Panc1 (cell line): ENCODE results near the gene MBD4. TPM values are rescaled to one million over a fixed set of nuclear protein-coding genes. Genes with fewer than 3 reads are reported as not detected.

ENCODE experiments used
- ATAC-seq: fragments of 200-7000 bp; cut with Tn5 transposase; 2 replicates; pipeline ENCODE4 v1.9.1; 2020; ENCODE audit warnings: mild to moderate bottlenecking, moderate library complexity
- BruUV-seq: library from RNA; stranded (reverse); fragments of 400-500 nt; replicated peaks from 2 replicates; lab custom pipeline; 2021; lab: Mats Ljungman, UMichigan
- CTCF ChIA-PET: fragments of 300-600 bp; sonication (Branson Sonifier 250); formaldehyde crosslinking; loops from one replicate; lab custom pipeline; 2022; ENCODE audit warnings: antibody characterized with exemption; lab: Charles Lee
- POLR2A ChIA-PET: fragments of 300-600 bp; sonication (Branson Sonifier 250); formaldehyde crosslinking; loops from one replicate; lab custom pipeline; 2022; ENCODE audit warnings: antibody characterized with exemption; lab: Charles Lee
- DNase-seq: peaks from one replicate; pipeline ENCODE4 v3.0.0-alpha.2; 2010; ENCODE audit warnings: low read depth, low spot score
- H3K27ac ChIP-seq: 2 replicates; pipeline ENCODE4 v1.5.1; 2011; ENCODE audit warnings: mild to moderate bottlenecking, low read length, inconsistent platforms
- H3K27me3 ChIP-seq: fragments of 200-500 bp; sonication (Bioruptor generic); 2 replicates; pipeline ENCODE4 v1.6.0; 2014; ENCODE audit warnings: low read length, inconsistent platforms; ENCODE audit not compliant: control insufficient read depth, insufficient read depth
- H3K36me3 ChIP-seq: fragments of 200-500 bp; sonication (Bioruptor generic); 2 replicates; pipeline ENCODE4 v1.5.1; 2014; ENCODE audit warnings: inconsistent platforms, mild to moderate bottlenecking, low read length, moderate library complexity; ENCODE audit not compliant: control insufficient read depth, insufficient read depth
- H3K4me1 ChIP-seq: 2 replicates; pipeline ENCODE4 v1.5.1; 2011; ENCODE audit warnings: inconsistent platforms, mild to moderate bottlenecking, low read length, moderate library complexity; ENCODE audit not compliant: control insufficient read depth, insufficient read depth
- H3K4me3 ChIP-seq, 2 experiments: 2 replicates each; pipeline ENCODE4 v1.5.1; 2011 to 2012; ENCODE audit warnings: low read depth in 2 of 2, low read length in 2 of 2, mild to moderate bottlenecking in 2 of 2, inconsistent platforms in 1 of 2, moderate library complexity in 1 of 2
- H3K9me3 ChIP-seq: fragments of 200-500 bp; sonication (Bioruptor generic); 2 replicates; pipeline ENCODE4 v1.5.1; 2014; ENCODE audit warnings: low read depth, mild to moderate bottlenecking, inconsistent platforms, low read length, moderate library complexity; ENCODE audit not compliant: control insufficient read depth, insufficient read depth
- CTCF ChIP-seq: fragments of 450-650 bp; IDR thresholded peaks from 2 replicates; pipeline ENCODE4 v1.5.1; 2017; ENCODE audit warnings: mild to moderate bottlenecking
- POLR2AphosphoS5 ChIP-seq: IDR thresholded peaks from 2 replicates; pipeline ENCODE4 v1.6.1; 2012; ENCODE audit warnings: mild to moderate bottlenecking, low read depth, low read length, moderate library complexity
- REST ChIP-seq, 2 experiments: IDR thresholded peaks; 2 replicates each; pipeline ENCODE4 v1.6.1; 2011 to 2012; ENCODE audit warnings: low read depth in 2 of 2, control low read depth in 1 of 2, low read length in 1 of 2, mild to moderate bottlenecking in 1 of 2, moderate library complexity in 1 of 2; ENCODE audit not compliant: insufficient read depth in 1 of 2
- SIN3A ChIP-seq: IDR thresholded peaks from 2 replicates; pipeline ENCODE4 v1.6.1; 2012; ENCODE audit warnings: low read depth, mild to moderate bottlenecking, low read length, moderate library complexity, borderline replicate concordance; ENCODE audit not compliant: insufficient read depth
- TCF7L2 ChIP-seq: IDR thresholded peaks from 2 replicates; pipeline ENCODE4 v1.6.1; 2011; ENCODE audit warnings: mild to moderate bottlenecking, low read depth, low read length, inconsistent platforms
- in situ Hi-C: cut with HindIII; loops from 2 replicates; pipeline ENCODE4 v1.10.0; 2016; ENCODE audit warnings: low sequenced_read_pairs, low pct_unique_long_range_greater_than_20kb
- intact Hi-C: fragments of 100-400 bp; cut with micrococcal nuclease; formaldehyde crosslinking; loops from one replicate; pipeline ENCODE4 v1.10.0; 2022; ENCODE audit not compliant: unreplicated experiment
- total RNA-seq: library from RNA; stranded (reverse); gene quantifications from one replicate; pipeline ENCODE4 v1.2.1, GENCODE V29; 2021; ENCODE audit not compliant: unreplicated experiment

MBD4 gene
- total RNA-seq, 1 experiment from 2014 or later: 44.7 TPM

GRCh38 chr3:129474984-129475804 lies 35.4 kb upstream of the MBD4 start:
- DNase-seq (no peak), ATAC-seq (no peak)
- H3K4me1 ChIP-seq: no peaks in the 10 kb centered on the region
- no peak overlapping the region for H3K4me3 ChIP-seq
- no peak for TF ChIP-seq TCF7L2
- TF ChIP-seq CTCF: no peak
- no peak for TF ChIP-seq POLR2AphosphoS5
- TF ChIP-seq SIN3A: no peak
- TF ChIP-seq REST (IDR thresholded peaks at IDR 0.05; ENCODE audit: insufficient read depth in 1 of 2, low read depth in 2 of 2, low read length in 1 of 2): no peak
- ChIA-PET POLR2A (no interaction called here), CTCF (interaction anchor here (0.8 to 1.0 kb wide), 2 partner anchors 15 to 92 kb away, joined by 3 read pairs; no protein-coding TSS in a partner anchor)
- H3K27me3 ChIP-seq: no peaks in the 10 kb centered on the region
- H3K36me3 ChIP-seq: peaks cover 3% of the 10 kb centered on the region; the same call in 1 of the 2 replicates
- H3K27ac ChIP-seq: no peak overlapping the region
- in situ Hi-C loops: no loop called here
- no peaks in the 10 kb centered on the region for H3K9me3 ChIP-seq
- BruUV-seq: no TSS peak
- intact Hi-C loops: no loop called here

GRCh38 chr3:129473769-129474152 lies 34.0 kb upstream of the MBD4 start:
- Histone ChIP-seq H3K27me3 (no peaks in the 10 kb centered on the region), H3K4me1 (no peaks in the 10 kb centered on the region), H3K9me3 (no peaks in the 10 kb centered on the region), H3K4me3 (no peak overlapping the region), H3K36me3 (peaks cover 3% of the 10 kb centered on the region; the same call in 1 of the 2 replicates), H3K27ac (no peak overlapping the region)
- POLR2A ChIA-PET: no interaction called here
- CTCF ChIA-PET: no interaction called here
- intact Hi-C loops: no loop called here
- no TSS peak for BruUV-seq
- in situ Hi-C loops: no loop called here
- ATAC-seq (no peak), DNase-seq (no peak)
- no peak for TF ChIP-seq REST (IDR thresholded peaks at IDR 0.05; ENCODE audit: insufficient read depth in 1 of 2, low read depth in 2 of 2, low read length in 1 of 2)
- no peak for TF ChIP-seq SIN3A
- TF ChIP-seq TCF7L2: no peak
- no peak for TF ChIP-seq POLR2AphosphoS5
- no peak for TF ChIP-seq CTCF
